ENCODE results near the gene SPECC1L.

SPECC1L gene

DNA sequence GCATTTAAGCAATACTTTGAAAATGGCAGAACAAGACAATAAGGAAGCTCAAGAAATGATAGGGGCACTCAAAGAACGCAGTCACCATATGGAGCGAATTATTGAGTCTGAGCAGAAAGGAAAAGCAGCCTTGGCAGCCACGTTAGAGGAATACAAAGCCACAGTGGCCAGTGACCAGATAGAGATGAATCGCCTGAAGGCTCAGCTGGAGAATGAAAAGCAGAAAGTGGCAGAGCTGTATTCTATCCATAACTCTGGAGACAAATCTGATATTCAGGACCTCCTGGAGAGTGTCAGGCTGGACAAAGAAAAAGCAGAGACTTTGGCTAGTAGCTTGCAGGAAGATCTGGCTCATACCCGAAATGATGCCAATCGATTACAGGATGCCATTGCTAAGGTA, 51.9 kb downstream of the SPECC1L start:
- no peak for DNase-seq (ENCODE audit: low read depth in 2 of 2)

DNA sequence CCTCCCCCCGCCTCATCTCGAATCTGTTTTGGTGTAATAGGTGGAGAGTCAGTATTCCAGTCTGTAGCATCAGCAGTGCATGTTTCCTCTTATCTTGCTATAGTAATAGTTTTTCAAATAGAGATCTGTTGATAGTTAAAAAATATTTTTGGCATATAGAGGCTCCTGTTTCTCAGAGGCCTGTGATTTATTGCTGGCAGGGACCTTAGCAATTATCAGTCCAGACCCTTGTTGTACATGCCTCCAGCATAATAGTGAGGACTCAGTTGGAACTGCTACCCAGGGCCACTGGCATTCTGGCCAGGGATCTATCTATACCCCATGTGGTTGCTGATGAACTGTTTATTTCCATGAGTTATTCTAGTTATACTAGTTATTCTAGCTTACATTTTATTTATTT, 52.6 kb downstream of the SPECC1L start:
- no peak for DNase-seq (ENCODE audit: low read depth in 2 of 2)

DNA sequence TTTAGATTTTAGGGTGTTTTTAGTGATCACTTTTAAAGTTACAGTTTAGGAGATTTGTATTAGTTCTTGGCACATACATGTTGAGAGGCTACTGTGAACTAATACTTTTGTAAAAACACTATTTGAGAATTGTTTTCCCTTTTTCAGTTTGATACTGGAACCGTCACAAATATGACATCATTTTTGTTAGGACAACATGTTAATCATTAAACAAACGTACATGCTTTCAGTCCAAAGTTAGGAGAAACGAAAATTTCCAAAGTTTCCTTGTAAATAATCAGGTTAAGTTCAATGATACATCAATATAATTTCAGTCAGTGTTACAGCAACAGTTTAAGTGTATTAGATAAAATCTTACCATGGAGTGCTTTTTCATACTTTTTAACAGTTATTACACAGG, 53.1 kb downstream of the SPECC1L start:
- DNase-seq (ENCODE audit: low read depth in 2 of 2): no peak

DNA sequence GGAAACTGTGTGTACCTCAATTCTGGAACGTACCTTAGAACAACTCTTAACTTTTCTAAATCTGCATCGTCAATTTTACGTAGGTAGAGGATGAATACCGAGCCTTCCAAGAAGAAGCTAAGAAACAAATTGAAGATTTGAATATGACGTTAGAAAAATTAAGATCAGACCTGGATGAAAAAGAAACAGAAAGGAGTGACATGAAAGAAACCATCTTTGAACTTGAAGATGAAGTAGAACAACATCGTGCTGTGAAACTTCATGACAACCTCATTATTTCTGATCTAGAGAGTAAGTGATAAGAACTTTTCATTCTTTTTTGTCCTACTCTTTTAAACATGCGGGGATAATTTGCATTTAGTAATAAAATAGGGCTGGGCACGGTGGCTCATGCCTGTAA, 53.5 kb downstream of the SPECC1L start:
- no peak for DNase-seq (ENCODE audit: low read depth in 2 of 2)

DNA sequence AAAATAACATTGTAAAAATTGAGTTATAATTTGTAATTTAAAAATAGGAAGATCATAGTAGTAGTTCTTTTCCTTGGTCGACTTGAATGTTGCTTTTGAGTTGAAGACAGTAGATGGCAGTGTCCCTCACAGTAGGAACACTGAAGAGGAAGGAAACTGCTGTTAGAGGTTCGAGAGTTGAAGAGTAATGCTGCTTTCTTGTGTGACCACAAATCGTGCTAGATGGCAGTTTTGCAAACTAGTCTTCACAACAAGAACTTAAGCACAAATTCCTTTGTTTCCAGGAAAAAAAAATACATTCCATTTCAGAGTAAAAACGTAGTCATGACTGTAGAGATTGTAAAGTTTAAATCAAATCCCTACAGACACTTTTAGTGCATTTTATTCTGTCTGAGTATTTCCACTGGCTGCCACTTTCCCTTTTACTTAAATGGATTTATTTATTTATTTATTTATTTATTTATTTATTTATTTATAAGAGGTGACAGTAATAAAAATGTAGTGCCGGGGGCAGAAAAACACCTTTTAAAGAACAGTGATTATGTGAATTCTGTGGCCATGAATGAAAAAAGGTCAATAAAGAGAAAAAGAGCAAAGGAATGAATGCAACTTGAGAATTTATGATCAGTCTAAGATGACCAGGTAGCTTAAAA, 54.6 kb downstream of the SPECC1L start:
- no peak for DNase-seq (ENCODE audit: low read depth in 2 of 2)

DNA sequence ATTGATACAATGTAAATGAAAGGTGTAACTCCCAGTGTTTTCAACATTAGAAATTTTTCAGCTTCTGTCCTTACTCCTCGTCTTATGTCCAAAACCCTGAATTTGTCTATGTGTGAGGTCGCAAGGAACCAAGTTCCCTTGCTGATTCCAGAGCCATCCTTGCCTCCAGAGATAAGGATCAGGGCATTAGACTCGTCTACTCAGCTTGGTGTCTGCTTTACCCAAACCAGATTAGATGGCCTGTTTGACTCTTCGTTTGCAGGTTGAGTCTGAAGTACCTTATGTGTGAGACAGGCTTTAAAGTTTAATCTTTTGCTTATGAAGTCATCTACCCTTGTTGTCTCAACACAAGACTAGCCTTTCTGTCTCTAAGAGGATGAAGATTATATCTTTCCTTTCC, 55.6 kb downstream of the SPECC1L start:
- DNase-seq (ENCODE audit: low read depth in 2 of 2): no peak

DNA sequence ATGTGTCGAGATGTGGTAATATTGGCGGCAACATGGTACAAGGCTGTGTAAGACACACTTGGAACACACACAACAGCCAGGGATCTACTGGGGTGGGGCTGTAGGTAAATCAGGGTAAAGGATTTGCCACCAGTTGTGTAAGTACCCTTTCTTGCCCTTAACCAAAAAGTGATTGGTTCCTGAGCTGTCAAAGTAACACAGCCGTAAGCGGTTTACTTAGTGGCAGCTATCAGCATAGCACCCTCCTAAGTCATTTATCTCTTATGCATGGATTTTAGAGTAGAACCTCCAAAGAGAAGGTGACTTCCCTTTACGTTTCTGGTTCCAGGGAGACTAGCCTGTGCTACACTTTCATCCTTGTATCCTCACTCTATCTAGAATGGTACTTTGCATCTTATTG, 57.2 kb downstream of the SPECC1L start:
- no peak for DNase-seq (ENCODE audit: low read depth in 2 of 2)

DNA sequence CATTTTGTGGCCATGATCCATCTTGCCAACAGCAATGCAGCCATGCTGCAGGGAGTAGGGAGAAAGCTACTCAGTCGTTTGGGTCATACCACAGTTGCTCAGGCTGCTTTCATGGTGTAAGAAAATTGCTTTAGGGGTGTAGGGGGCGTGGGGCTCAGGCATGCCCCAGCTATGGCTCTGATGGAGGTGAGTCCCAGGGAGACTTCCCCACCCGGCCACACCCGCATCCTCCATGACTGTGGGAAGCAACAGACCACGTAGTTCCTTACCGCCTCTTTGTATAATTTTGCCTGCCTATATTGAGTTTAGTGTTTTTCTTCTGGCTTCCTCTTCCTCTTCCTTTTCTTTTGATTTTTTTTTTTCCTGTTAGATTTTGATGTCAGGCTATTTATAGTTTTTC, 58.8 kb downstream of the SPECC1L start:
- DNase-seq (ENCODE audit: low read depth in 2 of 2): no peak

DNA sequence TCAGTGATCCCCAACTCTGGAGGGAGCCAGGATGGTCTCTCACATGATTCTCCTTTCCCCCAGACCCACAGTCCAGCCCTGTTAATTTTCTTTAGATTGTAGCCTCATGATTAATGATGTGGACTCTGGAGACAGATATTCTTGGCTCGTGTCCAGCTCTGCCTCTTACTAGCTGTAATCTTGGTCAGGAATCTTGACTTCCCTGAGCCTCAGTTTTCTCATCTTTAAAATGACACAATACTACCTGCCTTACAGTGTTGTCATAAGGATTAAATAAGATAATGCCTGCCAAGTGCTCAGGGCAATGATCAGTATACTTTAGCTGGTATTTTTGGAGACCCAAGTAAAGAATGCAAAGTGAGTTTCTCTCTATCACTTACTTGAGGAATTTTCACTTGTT, 60.0 kb downstream of the SPECC1L start:
- no peak for DNase-seq (ENCODE audit: low read depth in 2 of 2)

DNA sequence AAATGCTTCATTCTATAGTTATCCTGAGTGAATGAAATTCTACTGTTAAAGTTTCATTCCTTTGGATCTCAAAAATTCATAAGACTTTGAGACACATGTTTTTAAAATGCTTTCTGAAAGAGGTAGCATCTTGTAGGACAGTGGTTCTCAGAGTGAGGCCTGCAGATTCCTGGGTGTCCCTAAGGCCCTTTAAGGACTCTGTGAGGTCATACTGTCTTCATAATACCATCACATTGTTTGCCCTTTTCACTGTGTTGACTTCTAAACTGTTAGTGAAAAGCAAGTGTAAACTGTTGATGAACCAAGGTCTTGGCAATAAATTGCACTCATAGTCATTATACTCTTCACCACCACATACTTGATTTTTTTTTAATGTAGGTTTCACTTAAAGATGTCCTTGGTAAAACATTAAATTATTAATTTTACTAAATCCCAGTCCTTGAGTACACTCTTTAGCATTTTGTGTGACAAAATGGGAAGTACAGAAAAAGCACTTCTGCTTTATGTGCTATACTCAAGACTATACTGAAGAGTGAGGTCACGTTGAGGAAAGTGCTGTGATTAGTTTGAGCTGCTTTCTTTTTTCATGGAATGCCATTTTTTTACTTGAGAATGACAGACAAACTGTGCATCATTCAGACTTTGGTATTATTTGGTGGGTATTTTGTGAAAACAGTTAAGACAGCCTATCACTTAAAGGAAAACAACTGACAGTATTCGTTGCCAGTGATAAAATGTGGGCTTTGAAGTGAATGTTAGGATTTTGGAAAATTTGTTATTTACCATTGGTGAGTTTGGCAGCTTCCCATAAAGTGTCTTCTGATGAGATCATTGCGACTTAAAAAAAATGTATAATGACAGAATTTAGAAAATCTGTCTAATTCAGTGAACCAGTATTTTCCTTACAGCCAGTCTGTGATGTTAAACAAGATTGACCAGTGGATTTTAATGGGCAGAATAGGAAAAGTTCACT, 61.1 kb downstream of the SPECC1L start:
- no peak for DNase-seq (ENCODE audit: low read depth in 2 of 2)

DNA sequence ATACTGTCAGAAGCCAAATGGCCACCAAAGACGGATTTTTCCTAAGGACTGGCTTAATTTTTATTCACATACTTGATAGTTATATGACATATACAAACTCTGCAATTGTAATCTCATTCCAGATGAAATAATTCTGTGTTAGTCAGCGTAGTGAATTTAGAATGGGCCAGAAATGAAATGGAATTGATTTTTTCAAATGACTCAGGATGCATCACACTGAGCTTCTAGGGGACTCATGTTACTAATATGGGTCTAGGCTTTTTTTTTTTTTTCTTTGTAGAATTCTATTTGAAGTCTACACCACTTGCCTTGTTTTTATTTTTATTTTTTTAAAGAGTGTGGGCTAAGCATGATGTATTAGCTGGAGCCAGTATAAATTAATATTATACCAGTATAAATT, 62.7 kb downstream of the SPECC1L start:
- DNase-seq (ENCODE audit: low read depth in 2 of 2): no peak

DNA sequence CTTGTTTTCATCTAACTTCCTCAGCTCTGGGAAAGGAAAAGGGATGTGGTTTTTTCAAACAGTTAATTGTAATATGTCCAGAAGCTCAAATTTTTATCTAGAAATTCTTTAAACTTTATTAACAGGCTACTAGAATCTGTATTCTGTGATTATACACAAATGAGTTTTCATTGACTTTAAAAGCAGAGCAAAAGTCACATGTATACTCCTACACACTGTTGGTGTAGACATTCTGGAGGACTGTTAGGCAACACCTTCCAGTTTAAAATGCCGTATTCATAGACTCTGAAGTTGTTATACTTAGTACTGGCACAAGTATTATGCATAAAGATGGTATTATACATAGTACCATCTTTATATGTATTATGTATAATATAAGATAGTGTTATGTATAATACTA, 64.9 kb downstream of the SPECC1L start:
- DNase-seq (ENCODE audit: low read depth in 2 of 2): no peak

DNA sequence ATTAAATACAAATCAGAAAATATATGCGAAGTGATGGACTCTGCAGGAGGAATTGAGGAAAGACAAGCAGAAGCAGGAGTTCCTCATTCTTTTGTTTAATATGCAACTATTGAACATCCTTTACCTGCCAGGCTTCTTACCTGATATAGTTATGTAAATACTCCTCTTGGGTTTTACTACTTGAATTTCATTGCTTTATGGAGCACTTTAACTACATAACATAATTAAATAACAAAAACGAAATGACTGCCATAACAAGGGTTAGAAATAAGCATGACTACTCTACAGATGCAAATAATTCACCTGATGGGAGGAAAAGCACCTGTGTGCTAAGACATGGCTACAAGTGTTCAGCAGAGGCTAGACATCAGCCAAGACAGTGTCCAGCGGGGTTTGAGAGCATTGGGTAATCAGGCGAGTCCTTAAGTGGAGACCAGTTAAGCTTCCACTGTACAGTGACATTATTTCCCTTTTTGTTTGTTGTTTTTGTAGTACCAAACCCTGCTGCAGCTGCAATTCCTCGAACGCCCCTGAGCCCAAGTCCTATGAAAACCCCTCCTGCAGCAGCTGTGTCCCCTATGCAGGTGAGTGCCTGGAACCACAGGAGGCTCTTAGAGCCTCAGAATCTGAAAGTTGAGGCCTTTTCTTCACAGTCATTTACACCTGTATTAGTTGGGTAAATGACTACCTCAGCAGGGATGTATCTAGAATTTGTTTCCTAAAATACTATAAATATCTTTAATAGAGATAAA, 67.4 kb downstream of the SPECC1L start:
- no peak for DNase-seq (ENCODE audit: low read depth in 2 of 2)

DNA sequence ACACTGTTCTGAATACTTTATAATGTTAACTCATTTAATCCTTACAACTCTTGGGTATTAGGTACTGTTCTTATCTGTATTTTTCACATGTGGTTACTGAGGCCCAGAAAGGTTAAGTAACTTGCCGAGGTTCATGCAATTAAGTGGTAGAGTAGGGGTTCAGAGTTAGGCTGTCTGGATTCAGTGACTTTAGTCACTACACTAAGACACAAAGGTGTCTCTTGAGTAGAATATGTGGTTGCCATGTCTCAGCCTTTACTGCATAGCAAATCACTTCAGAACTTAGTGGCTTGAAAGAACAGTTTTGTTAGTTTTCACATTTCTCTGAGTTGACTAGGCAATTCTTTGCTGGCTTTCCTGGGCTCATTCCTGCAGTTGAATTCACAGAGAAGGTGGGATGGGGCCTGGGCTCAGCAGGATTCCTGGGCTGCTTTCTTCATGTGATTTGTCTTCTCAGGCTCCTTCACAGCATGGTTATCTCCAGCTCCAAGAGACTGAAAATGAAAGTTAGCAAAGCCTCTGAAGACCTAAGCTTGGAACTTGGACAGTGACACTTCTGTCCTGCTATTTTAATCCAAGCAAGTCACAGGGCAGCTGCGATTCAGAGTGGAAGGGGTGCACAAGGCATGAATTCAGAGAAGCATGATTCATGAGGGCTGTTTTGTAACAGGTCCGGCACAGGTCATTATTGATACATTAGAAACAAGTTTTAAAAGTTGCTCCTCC, 68.3 kb downstream of the SPECC1L start:
- DNase-seq (ENCODE audit: low read depth in 2 of 2): no peak

DNA sequence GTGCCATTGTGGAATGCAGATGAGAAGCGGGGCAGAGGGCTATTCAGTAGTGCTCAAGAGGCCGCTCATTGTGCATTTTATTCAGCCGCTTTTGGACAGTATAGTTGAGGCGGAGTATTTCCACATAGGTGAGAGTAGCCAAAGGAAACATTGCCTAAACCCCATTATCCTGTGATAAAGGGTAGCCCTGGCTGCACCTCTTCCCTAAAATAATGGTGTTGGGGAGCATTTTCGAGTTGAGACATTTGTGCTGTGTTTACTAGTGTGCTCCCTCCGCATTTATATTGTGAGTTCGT, 68.8 kb downstream of the SPECC1L start:
- DNase-seq (ENCODE audit: low read depth in 2 of 2): no peak

DNA sequence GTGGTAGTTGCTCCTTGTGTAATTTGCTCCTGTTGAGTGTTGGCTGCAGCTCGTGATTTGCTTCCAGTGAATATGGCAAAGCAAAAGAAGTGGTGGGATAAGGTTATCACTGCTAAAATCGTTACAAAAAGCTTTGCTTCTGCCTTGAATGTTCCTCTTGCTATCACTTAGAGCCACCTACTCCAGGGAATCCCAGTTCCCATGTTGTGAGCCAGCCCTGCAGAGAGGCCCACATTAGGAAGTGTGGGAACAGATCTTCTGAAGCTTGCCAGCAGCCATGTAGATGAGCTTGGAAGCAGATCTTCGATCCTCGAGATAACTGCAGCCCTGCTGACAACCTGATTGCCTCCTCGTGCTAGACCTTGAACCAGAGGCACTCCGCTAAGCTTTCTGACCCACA, 71.0 kb downstream of the SPECC1L start:
- no peak for DNase-seq (ENCODE audit: low read depth in 2 of 2)

DNA sequence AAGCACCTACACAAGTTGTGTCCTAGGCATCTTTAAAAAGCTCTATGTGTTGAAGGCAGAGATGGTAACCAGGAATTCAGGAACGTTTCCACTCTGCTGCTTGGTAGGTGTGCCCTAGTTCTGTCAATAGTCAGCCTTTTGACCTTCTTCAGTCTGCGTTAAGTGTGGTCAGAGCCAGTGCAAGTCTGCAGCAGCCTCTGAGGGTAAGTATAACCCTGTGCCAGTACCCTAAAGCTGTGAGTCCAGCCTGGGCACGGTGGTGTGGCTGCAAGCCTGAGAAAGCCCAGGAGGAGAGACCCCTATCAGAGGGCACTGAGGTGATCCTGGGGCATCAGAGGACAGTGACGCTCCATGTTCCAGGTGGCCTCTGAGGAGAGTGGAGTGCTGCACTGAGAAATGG, 80.0 kb downstream of the SPECC1L start:
- no peak for DNase-seq (ENCODE audit: low read depth in 2 of 2)

DNA sequence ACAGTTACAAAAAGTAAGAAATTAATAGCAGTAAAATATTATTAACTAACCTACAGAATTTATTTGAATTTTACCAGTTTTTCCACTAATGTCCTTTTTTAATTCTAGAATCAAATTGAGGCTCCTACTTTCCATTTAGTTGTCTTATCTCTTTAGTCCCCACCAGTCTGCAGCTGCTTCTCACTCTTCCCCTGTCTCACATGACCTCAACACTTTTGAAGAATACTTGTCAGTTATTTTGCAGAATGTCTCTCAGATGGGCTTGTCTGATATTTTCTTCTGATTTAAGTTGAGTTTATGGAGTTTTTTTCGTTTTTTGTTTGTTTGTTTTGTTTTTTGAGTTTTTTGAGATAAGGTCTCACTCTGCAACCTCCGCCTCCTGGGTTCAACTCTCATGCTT, 82.5 kb downstream of the SPECC1L start:
- DNase-seq (ENCODE audit: low read depth in 2 of 2): no peak

DNA sequence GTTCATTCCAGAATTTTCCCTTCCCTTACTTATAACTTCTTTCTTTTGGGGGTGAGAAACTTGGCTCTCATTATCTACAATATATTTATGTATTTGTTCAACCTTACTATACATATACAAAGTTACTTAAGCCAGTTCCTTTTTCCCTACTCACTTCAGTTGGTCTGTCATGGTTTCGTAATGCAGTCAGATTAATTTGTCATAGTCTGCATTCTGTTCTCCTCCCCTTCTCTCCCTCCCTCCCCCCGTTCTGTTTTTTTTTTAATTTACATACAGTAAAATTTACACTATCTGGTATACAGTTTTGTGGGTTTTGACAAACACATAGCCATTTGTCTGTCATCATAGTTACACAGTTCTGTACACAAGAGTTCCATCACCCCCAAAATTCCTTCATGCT, 84.9 kb downstream of the SPECC1L start:
- no peak for DNase-seq (ENCODE audit: low read depth in 2 of 2)

DNA sequence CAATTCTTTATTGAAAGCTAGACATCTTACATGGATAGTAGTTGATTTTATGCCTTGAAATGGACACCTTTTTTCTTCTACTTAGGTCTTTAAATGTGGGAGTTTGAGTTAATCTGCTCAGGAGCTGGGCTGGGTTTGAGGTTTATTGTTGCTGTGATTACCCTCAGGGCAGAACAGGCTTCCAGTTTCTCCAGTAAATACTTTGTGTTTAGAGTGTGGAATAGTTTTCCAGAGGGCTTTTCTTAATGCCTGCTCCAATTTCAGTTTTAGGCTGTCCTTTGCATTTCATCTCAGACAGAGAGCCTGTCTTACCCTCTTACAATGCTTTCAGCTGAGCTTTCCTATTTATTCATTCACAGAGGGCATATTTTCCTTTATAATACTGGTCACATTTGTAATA, 86.9 kb downstream of the SPECC1L start:
- DNase-seq (ENCODE audit: low read depth in 2 of 2): no peak

DNA sequence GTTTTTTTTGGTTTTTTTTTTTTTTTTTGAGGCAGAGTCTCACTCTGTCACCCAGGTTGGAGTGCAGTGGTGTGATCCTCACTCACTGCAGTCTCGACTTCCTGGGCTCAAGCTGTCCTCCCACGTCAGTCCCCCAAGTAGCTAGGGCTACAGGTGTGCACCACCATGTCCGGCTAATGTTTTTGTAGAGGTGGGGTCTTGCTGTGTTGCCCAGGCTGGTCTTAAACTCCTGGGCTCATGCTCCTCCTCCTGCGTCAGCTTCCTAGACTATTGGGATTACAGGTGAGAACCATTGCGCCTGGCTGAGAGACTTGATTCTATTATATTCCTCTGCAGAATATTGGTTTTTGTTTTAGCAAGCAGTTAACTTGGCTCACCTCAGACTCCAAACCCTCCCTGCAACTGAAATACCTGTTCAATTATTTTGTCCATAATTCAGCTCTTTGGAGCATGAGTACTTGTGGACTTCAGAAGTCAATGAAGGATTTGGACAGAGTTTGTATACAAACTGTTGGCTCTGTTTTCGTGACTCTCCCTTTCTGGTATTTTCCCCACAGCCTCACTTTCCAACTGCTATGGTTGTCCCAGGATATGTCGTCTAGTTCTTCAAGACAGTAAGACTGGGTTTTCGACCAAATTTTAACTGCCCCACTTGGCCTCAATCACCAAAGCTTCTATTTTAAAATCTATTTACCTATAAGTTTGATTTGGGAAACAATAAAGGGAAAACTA, 87.6 kb downstream of the SPECC1L start:
- DNase-seq (ENCODE audit: low read depth in 2 of 2): no peak
